K562 (cell line): ENCODE measurements around the gene TPX2. TPM values are rescaled to one million over a fixed set of nuclear protein-coding genes. Genes with fewer than 3 reads are reported as not detected.

Experiments
- ARHGAP35 ChIP-seq: fragments of 450-650 bp; IDR thresholded peaks from 2 replicates; pipeline ENCODE4 v1.6.1; 2018; ENCODE audit not compliant: partially characterized antibody
- FOS ChIP-seq: IDR thresholded peaks from 3 replicates; pipeline ENCODE4 v1.6.1; 2011; ENCODE audit not compliant: insufficient read length; ENCODE audit errors: extremely low read depth
- HDAC1 ChIP-seq, 2 experiments: fragments of 450-650 bp; IDR thresholded peaks; 2 replicates each; pipeline ENCODE4 v1.6.1; 2016 to 2017; ENCODE audit warnings: inconsistent platforms in 1 of 2, mild to moderate bottlenecking in 1 of 2, moderate library complexity in 1 of 2
- ILF3 ChIP-seq: fragments of 450-650 bp; IDR thresholded peaks from 2 replicates; pipeline ENCODE4 v1.6.1; 2018; ENCODE audit warnings: antibody characterized with exemption, mild to moderate bottlenecking, moderate library complexity, borderline replicate concordance
- KAT7 ChIP-seq: sonication (generic); formaldehyde crosslinking; IDR thresholded peaks from 2 replicates; pipeline ENCODE4 v1.8.0; 2022; ENCODE audit warnings: missing genetic modification reagents, mild to moderate bottlenecking, borderline replicate concordance
- KDM5B ChIP-seq: fragments of 200-600 bp; sonication (generic); IDR thresholded peaks from 2 replicates; pipeline ENCODE4 v1.6.1; 2012; ENCODE audit warnings: low read depth, mild to moderate bottlenecking, moderate library complexity, low read length, control low read depth, inconsistent platforms; ENCODE audit not compliant: insufficient replicate concordance
- NRF1 ChIP-seq, 2 experiments: fragments of 450-650 bp; IDR thresholded peaks in 1 of 2; conservative IDR thresholded peaks in 1 of 2; 2 replicates each; pipeline ENCODE4 v1.6.1; 2014; ENCODE audit warnings: mild to moderate bottlenecking in 2 of 2
- POLR3G ChIP-seq: IDR thresholded peaks from 2 replicates; pipeline ENCODE4 v1.6.1; 2011; ENCODE audit not compliant: insufficient read length, insufficient replicate concordance; ENCODE audit errors: extremely low read depth
- PTBP1 ChIP-seq: fragments of 200-400 bp; formaldehyde crosslinking; IDR thresholded peaks from 2 replicates; pipeline ENCODE4 v1.6.1; 2017; ENCODE audit warnings: low read depth, low read length
- SRSF9 ChIP-seq: fragments of 200-400 bp; formaldehyde crosslinking; IDR thresholded peaks from 2 replicates; pipeline ENCODE4 v1.6.1; 2017; ENCODE audit warnings: low read depth, low read length, borderline replicate concordance
- STAG1 ChIP-seq: sonication (generic); formaldehyde crosslinking; IDR thresholded peaks from 2 replicates; pipeline ENCODE4 v1.5.0; 2020; ENCODE audit warnings: missing genetic modification reagents, borderline replicate concordance
- TEAD4 ChIP-seq, 2 experiments: sonication (generic) in 1 of 2; formaldehyde crosslinking in 1 of 2; IDR thresholded peaks; 2 replicates each; pipeline versions ENCODE4 v1.6.1 to v1.8.0; 2012 to 2022; ENCODE audit warnings: borderline replicate concordance in 1 of 2, inconsistent platforms in 1 of 2, low read length in 1 of 2, mild to moderate bottlenecking in 1 of 2, missing genetic modification reagents in 1 of 2
- ZNF134 ChIP-seq: fragments of 250-450 bp; sonication (Bioruptor Pico); conservative IDR thresholded peaks from 2 replicates; pipeline ENCODE4 v1.4.0; 2020
- polyA plus RNA-seq, 8 experiments: library from polyadenylated mRNA; depleted of rRNA in 4 of 8; stranded (reverse) in 5 of 8; unstranded in 3 of 8; fragments of >200 nt; fragmentation: Nextera tagmentation in 2 of 8; fragmentation: Illumina TruSeq in 1 of 8; extraction: Ambion mirVana in 2 of 8; extraction: Trizol in 1 of 8; gene quantifications; 2 replicates each; pipeline versions ENCODE4 v1.2.1 to v1.2.3, GENCODE V29; 2011 to 2014; ENCODE audit warnings: inconsistent platforms in 1 of 8, missing spikeins in 1 of 8
- total RNA-seq, 7 experiments: library from RNA; depleted of rRNA in 6 of 7; stranded (reverse); fragments of >200 nt in 6 of 7; fragmentation: Illumina TruSeq in 2 of 7; extraction: Trizol in 2 of 7; gene quantifications; 2 replicates each; pipeline versions ENCODE4 v1.2.1 to v1.2.3, GENCODE V29; 2011 to 2021; ENCODE audit warnings: low replicate concordance in 1 of 7
- TF ChIP-seq, protein P1 (sequence below): fragments of 450-650 bp; conservative IDR thresholded peaks from 2 replicates; pipeline ENCODE4 v1.6.1; 2016; ENCODE audit warnings: missing genetic modification characterization, low read depth, mild to moderate bottlenecking, control low read depth, missing compliant biosample characterization
- TF ChIP-seq, protein P2 (sequence below): fragments of 450-650 bp; IDR thresholded peaks from 2 replicates; pipeline ENCODE4 v1.6.1; 2017; ENCODE audit warnings: antibody characterized with exemption
- TF ChIP-seq, protein P3 (sequence below): fragments of 450-650 bp; IDR thresholded peaks from 2 replicates; pipeline ENCODE4 v1.7.0; 2016; ENCODE audit warnings: borderline replicate concordance
- TF ChIP-seq, protein P4 (sequence below): fragments of 250-450 bp; sonication (Bioruptor Pico); IDR thresholded peaks from 2 replicates; pipeline ENCODE4 v1.4.0; 2020; ENCODE audit warnings: borderline replicate concordance
- TF ChIP-seq, protein P5 (sequence below): sonication (generic); IDR thresholded peaks from 2 replicates; pipeline ENCODE4 v1.6.1; 2016

TPX2 gene
- total and polyA plus RNA-seq, 9 of the 15 experiments (the other 6 are each of a cell fraction or from before 2014, with no cell fraction given) = 48.0 to 241 (median 133) TPM

DNA sequence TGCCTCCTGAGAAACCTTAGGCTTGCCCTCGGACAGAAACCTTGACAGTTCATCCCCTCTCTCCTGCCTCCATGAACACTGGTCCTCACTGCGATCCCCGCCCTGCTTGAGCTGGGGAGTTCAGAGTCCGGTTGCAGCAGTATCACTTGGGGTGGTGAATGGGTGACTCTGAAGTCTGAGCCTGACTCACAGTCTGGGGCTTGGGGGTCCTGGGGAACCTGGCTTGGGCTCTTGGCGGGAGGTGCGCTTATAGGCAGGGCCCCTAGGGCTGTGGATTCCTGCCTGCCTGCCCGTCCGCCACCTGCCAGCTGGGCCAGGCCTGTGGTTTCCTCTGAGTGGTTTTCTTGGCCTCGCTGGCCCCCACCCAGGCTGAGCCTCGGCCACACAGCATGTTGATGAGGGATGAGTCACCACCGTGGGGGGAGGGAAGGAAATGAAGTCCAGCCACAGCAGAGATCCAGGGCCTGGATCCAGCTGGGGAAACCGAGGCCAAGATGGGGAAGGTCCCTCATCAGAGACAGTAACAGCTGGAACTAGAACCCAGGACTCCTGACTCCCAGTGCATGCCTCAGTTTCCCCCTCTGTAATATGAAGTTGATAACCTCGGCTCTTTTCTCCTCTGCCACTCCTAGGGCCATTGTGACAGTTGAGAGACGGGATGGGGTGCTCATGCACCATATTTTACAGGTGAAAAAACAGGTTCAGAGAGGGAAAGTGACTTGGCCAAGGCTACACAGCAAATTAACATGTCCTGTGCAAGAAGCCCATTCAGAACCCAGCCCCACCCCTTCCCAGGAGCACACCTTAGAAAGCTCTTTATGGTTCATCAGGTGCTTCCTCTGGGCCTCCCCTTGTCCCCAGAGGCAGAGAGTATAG, 97.1 kb downstream of the TPX2 start (continued):
- no peak for TF ChIP-seq POLR3G
- no peak for TF ChIP-seq SRSF9
- TF ChIP-seq, protein P1, sequence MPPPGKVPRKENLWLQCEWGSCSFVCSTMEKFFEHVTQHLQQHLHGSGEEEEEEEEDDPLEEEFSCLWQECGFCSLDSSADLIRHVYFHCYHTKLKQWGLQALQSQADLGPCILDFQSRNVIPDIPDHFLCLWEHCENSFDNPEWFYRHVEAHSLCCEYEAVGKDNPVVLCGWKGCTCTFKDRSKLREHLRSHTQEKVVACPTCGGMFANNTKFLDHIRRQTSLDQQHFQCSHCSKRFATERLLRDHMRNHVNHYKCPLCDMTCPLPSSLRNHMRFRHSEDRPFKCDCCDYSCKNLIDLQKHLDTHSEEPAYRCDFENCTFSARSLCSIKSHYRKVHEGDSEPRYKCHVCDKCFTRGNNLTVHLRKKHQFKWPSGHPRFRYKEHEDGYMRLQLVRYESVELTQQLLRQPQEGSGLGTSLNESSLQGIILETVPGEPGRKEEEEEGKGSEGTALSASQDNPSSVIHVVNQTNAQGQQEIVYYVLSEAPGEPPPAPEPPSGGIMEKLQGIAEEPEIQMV = no peak
- no peak for TF ChIP-seq ARHGAP35
- TF ChIP-seq ZNF134 = no peak
- no peak for TF ChIP-seq PTBP1
- TF ChIP-seq KAT7 = no peak
- TF ChIP-seq HDAC1 (IDR thresholded peaks at IDR 0.05) = peak in 1 of 2 experiments; percentile 63; a peak in 2 of 4 replicates
- TF ChIP-seq KDM5B = no peak
- TF ChIP-seq ILF3 = no peak
- no peak; a peak in 1 of 4 replicates for TF ChIP-seq NRF1 (conservative IDR thresholded peaks at IDR 0.05 in 1 of 2, IDR thresholded peaks at IDR 0.05 in 1 of 2)
- no peak for TF ChIP-seq STAG1 (CRISPR knock-in tag)
- TF ChIP-seq FOS = peak; percentile 73
- TF ChIP-seq, protein P2, sequence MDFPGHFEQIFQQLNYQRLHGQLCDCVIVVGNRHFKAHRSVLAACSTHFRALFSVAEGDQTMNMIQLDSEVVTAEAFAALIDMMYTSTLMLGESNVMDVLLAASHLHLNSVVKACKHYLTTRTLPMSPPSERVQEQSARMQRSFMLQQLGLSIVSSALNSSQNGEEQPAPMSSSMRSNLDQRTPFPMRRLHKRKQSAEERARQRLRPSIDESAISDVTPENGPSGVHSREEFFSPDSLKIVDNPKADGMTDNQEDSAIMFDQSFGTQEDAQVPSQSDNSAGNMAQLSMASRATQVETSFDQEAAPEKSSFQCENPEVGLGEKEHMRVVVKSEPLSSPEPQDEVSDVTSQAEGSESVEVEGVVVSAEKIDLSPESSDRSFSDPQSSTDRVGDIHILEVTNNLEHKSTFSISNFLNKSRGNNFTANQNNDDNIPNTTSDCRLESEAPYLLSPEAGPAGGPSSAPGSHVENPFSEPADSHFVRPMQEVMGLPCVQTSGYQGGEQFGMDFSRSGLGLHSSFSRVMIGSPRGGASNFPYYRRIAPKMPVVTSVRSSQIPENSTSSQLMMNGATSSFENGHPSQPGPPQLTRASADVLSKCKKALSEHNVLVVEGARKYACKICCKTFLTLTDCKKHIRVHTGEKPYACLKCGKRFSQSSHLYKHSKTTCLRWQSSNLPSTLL = no peak
- TF ChIP-seq, protein P3, sequence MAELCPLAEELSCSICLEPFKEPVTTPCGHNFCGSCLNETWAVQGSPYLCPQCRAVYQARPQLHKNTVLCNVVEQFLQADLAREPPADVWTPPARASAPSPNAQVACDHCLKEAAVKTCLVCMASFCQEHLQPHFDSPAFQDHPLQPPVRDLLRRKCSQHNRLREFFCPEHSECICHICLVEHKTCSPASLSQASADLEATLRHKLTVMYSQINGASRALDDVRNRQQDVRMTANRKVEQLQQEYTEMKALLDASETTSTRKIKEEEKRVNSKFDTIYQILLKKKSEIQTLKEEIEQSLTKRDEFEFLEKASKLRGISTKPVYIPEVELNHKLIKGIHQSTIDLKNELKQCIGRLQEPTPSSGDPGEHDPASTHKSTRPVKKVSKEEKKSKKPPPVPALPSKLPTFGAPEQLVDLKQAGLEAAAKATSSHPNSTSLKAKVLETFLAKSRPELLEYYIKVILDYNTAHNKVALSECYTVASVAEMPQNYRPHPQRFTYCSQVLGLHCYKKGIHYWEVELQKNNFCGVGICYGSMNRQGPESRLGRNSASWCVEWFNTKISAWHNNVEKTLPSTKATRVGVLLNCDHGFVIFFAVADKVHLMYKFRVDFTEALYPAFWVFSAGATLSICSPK = no peak
- TF ChIP-seq TEAD4 (IDR thresholded peaks at IDR 0.05; ENCODE audit: low read length) = peak; percentile 40; the same call in 1 of the 2 replicates
- TF ChIP-seq TEAD4 (CRISPR knock-in tag; IDR thresholded peaks at IDR 0.05; ENCODE audit: borderline replicate concordance) = no peak
- TF ChIP-seq, protein P4, sequence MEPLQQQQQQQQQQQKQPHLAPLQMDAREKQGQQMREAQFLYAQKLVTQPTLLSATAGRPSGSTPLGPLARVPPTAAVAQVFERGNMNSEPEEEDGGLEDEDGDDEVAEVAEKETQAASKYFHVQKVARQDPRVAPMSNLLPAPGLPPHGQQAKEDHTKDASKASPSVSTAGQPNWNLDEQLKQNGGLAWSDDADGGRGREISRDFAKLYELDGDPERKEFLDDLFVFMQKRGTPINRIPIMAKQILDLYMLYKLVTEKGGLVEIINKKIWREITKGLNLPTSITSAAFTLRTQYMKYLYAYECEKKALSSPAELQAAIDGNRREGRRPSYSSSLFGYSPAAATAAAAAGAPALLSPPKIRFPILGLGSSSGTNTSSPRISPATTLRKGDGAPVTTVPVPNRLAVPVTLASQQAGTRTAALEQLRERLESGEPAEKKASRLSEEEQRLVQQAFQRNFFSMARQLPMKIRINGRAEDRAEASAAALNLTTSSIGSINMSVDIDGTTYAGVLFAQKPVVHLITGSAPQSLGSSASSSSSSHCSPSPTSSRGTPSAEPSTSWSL (CRISPR knock-in tag) = no peak
- TF ChIP-seq, protein P5, sequence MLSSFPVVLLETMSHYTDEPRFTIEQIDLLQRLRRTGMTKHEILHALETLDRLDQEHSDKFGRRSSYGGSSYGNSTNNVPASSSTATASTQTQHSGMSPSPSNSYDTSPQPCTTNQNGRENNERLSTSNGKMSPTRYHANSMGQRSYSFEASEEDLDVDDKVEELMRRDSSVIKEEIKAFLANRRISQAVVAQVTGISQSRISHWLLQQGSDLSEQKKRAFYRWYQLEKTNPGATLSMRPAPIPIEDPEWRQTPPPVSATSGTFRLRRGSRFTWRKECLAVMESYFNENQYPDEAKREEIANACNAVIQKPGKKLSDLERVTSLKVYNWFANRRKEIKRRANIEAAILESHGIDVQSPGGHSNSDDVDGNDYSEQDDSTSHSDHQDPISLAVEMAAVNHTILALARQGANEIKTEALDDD = no peak
